CD4-positive, CD25-positive, alpha-beta regulatory T cell (primary cell): ENCODE measurements around the gene SSTR3. TPM values are rescaled to one million over a fixed set of nuclear protein-coding genes. Genes with fewer than 3 reads are reported as not detected.

ENCODE experiments used
- ATAC-seq, 2 donors: fragments of 150-1000 bp; cut with Tn5 transposase; one replicate each; pipeline ENCODE4 v1.10.0; 2021; ENCODE audit warnings: low read depth in 2 of 2, moderate number of reproducible peaks in 2 of 2, moderate library complexity in 1 of 2
- DNase-seq, 3 donors: peaks; one replicate each; pipeline versions ENCODE4 v3.0.0 to v3.0.0-alpha.2; 2012 to 2022; ENCODE audit warnings: mixed read lengths in 1 of 3
- H3K27ac ChIP-seq: one replicate; pipeline ENCODE4 v1.7.0; 2013; ENCODE audit warnings: mild to moderate bottlenecking, low read length; ENCODE audit not compliant: insufficient read depth, poor library complexity, severe bottlenecking
- H3K27me3 ChIP-seq: one replicate; pipeline ENCODE4 v1.7.0; 2013; ENCODE audit warnings: low read length; ENCODE audit not compliant: control insufficient read depth, insufficient read depth
- H3K36me3 ChIP-seq: one replicate; pipeline ENCODE4 v1.7.0; 2013; ENCODE audit warnings: mild to moderate bottlenecking, low read length, moderate library complexity; ENCODE audit not compliant: control insufficient read depth, insufficient read depth
- H3K4me1 ChIP-seq: 2 replicates; pipeline ENCODE4 v1.7.0; 2013; ENCODE audit warnings: mild to moderate bottlenecking, low read length; ENCODE audit not compliant: insufficient read depth, control insufficient read depth, poor library complexity, severe bottlenecking
- H3K4me3 ChIP-seq: one replicate; pipeline ENCODE4 v1.7.0; 2013; ENCODE audit warnings: low read depth, mild to moderate bottlenecking, low read length, moderate library complexity
- H3K9me3 ChIP-seq, 2 experiments: 1 replicate in 1 of 2; 2 replicates in 1 of 2; pipeline ENCODE4 v1.7.0; 2013; ENCODE audit warnings: low read length in 2 of 2, mild to moderate bottlenecking in 1 of 2, moderate library complexity in 1 of 2; ENCODE audit not compliant: control insufficient read depth in 2 of 2
- H3K27ac Mint-ChIP-seq, 3 donors: one replicate each; pipeline ENCODE4 v1.8.0; 2020 to 2022; ENCODE audit warnings: mild to moderate bottlenecking in 3 of 3, mixed read lengths in 3 of 3, moderate library complexity in 2 of 3
- H3K27me3 Mint-ChIP-seq: one replicate; pipeline ENCODE4 v1.8.0; 2022; ENCODE audit warnings: mild to moderate bottlenecking, mixed read lengths
- H3K36me3 Mint-ChIP-seq: one replicate; pipeline ENCODE4 v1.8.0; 2020; ENCODE audit warnings: mixed read lengths
- H3K4me1 Mint-ChIP-seq, 4 donors: one replicate each; pipeline ENCODE4 v1.8.0; 2020 to 2022; ENCODE audit warnings: mixed read lengths in 4 of 4, mild to moderate bottlenecking in 1 of 4
- H3K4me3 Mint-ChIP-seq, 4 donors: one replicate each; pipeline ENCODE4 v1.8.0; 2020 to 2022; ENCODE audit warnings: mild to moderate bottlenecking in 4 of 4, mixed read lengths in 4 of 4, moderate library complexity in 3 of 4
- H3K9me3 Mint-ChIP-seq, 7 donors: one replicate each; pipeline ENCODE4 v1.8.0; 2020 to 2022; ENCODE audit warnings: mixed read lengths in 7 of 7, mild to moderate bottlenecking in 3 of 7, moderate library complexity in 2 of 7
- polyA plus RNA-seq, 4 donors: library from polyadenylated mRNA; unstranded; fragments of 300-500 nt; fragmentation: Illumina TruSeq; gene quantifications; one replicate each; pipeline ENCODE4 v1.2.3, GENCODE V29; 2021
- total RNA-seq: library from RNA; stranded (reverse); gene quantifications from one replicate; pipeline ENCODE4 v1.2.3, GENCODE V29; 2022

Gene SSTR3
- total and polyA plus RNA-seq, 5 donors from 2014 or later: 2.5 to 4.4 (median 4.3) TPM

DNA sequence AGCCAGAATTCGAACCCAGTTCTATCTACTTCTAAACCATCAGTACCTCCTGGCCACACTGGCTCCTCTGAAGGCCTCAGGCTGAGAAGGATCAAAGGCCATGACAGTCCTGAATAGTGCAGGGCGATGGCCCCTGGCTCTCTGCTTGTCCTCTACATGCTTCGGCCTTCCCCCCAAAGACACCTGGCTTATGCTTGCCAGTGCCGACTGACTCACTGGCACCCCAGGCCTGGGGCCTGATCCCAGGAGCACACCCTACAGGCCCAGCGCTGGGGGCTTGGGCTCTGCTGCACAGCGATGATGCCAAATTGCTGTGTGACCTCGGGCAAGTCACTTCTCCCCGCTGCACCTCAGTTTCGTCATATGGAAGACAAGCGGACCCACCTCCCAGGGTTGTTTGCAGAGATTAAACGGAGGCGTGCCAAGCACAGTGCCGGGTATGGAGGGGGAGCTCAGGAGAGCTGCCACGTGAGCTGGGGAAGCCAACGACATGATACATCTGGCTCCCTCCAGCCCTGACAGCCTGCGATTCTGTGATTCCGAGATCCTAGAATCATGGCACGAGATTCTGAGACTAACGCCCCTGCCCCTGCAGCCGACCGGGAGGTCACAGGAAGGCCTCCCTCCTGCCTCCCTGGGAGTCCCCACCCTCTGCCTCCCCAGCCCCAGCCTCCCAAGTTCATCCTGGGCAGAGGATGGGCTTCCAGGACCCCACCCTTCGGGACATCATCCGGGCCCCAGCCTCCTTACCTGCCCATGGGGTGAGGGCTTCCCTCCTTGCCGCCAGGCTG lies 1.0 kb downstream of the SSTR3 start:
- Mint-ChIP-seq H3K27ac (peak overlapping the region in 1 of 3 donors; percentile 55), H3K4me1 (peaks cover 0 to 65% (median 15%) of the 10 kb centered on the region in 4 donors)
- no peak for DNase-seq

DNA sequence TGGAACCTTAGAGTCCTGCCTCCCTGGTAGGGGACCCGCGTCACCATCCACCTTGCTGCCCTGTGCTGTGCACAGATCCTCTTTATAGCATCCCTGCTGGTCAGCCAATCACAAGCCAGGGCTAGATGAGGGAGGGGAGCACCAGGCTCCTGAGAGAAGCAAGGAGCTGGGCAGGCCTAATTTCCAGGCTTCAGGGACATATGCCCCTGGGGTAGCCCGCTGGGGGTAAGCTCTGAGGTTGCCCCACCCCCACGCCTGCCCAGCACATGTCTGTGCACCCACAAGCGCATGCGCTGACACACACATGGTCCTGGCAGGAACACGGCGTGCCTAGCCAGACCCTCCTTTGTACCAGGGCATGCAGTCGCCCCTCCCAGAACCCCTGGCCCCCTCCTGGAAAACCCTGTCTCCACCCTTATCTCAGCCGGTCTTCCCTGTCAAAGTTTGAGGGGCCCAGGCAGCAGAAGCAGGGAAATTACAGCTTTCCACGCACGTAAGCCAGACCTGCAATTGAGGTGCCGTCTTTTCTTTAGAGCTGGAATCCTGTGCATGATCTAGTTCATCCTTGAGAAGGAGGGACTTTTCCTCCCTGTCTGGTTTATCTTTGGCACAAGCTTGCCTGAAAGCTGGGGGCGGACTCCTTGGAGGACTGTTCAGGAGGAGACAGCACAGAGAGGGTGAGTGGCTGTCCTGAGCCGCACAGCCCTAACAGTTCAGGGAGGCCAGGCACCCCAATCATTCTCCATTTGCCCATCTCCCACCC lies 2.1 kb downstream of the SSTR3 start:
- peak overlapping the region in 2 of 4 donors; percentile 38 to 52 for H3K4me3 Mint-ChIP-seq
- DNase-seq (no peak), ATAC-seq (no peak)
- H3K36me3 ChIP-seq: no peaks in the 10 kb centered on the region
- H3K9me3 Mint-ChIP-seq: no peaks in the 10 kb centered on the region
- H3K27ac Mint-ChIP-seq: peak overlapping the region in 2 of 3 donors; percentile 77
- H3K4me1 ChIP-seq: peaks cover 25% of the 10 kb centered on the region
- H3K36me3 Mint-ChIP-seq: peaks cover 13% of the 10 kb centered on the region
- H3K27ac ChIP-seq: no peak overlapping the region
- peaks cover 0 to 68% (median 10%) of the 10 kb centered on the region in 4 donors for H3K4me1 Mint-ChIP-seq
- no peak overlapping the region for H3K4me3 ChIP-seq
- no peaks in the 10 kb centered on the region for H3K27me3 Mint-ChIP-seq
- no peaks in the 10 kb centered on the region for H3K27me3 ChIP-seq
- no peaks in the 10 kb centered on the region for H3K9me3 ChIP-seq

More for the DNA sequence above, 1.0 kb downstream of the SSTR3 start:
- Histone ChIP-seq H3K36me3 (no peaks in the 10 kb centered on the region), H3K27ac (no peak overlapping the region), H3K4me3 (no peak overlapping the region), H3K27me3 (no peaks in the 10 kb centered on the region), H3K9me3 (no peaks in the 10 kb centered on the region), H3K4me1 (peaks cover 25% of the 10 kb centered on the region)
- no peak for ATAC-seq
- no peaks in the 10 kb centered on the region for H3K9me3 Mint-ChIP-seq
- no peaks in the 10 kb centered on the region for H3K27me3 Mint-ChIP-seq
- H3K36me3 Mint-ChIP-seq: peaks cover 13% of the 10 kb centered on the region
- H3K4me3 Mint-ChIP-seq: peak overlapping the region in 1 of 4 donors; percentile 52

DNA sequence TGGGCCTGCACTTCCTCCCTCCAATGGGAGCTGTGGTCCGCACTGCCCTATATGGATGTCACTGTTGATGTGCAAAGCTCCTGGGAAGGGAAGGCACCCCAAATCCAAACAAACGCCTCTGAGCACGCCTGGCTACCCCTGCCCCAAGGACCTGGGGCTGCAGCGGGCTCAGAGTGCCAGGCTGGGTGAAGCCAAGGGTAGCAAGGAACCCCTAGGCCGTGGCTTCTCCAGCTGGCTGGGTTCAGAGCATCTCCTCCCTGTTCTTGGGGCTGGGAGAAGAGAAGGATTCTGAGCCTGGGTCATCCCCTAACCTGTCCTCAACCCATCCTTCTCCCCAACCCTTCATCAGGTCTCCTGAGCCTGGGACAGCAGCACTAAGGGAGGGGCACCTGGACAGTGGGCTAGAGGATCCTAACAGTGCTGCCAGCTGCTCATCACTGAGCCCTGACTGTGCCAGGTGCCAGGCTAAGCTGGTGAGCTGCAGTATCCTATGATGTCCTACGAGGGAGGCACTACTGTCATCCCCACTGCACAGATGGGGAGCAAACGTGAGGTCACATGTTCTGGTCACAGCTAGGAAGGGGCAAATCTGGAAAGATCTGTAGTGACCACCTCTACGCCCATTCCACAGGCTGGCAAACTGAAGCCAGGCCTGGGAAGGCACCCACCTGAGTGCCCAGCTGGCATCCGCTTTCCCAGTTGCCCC lies 3.0 kb downstream of the SSTR3 start:
- Histone ChIP-seq H3K27me3 (no peaks in the 10 kb centered on the region), H3K4me1 (peaks cover 25% of the 10 kb centered on the region), H3K27ac (no peak overlapping the region), H3K36me3 (no peaks in the 10 kb centered on the region), H3K9me3 (no peaks in the 10 kb centered on the region), H3K4me3 (no peak overlapping the region)
- Mint-ChIP-seq H3K4me3 (peak overlapping the region in 2 of 4 donors; percentile 9 to 25), H3K9me3 (no peaks in the 10 kb centered on the region), H3K27me3 (no peaks in the 10 kb centered on the region), H3K36me3 (peaks cover 9% of the 10 kb centered on the region), H3K4me1 (peaks cover 0 to 66% (median 8%) of the 10 kb centered on the region in 4 donors), H3K27ac (peak overlapping the region; percentile 76 to 82 (median 77))
- DNase-seq: no peak
- no peak for ATAC-seq

DNA sequence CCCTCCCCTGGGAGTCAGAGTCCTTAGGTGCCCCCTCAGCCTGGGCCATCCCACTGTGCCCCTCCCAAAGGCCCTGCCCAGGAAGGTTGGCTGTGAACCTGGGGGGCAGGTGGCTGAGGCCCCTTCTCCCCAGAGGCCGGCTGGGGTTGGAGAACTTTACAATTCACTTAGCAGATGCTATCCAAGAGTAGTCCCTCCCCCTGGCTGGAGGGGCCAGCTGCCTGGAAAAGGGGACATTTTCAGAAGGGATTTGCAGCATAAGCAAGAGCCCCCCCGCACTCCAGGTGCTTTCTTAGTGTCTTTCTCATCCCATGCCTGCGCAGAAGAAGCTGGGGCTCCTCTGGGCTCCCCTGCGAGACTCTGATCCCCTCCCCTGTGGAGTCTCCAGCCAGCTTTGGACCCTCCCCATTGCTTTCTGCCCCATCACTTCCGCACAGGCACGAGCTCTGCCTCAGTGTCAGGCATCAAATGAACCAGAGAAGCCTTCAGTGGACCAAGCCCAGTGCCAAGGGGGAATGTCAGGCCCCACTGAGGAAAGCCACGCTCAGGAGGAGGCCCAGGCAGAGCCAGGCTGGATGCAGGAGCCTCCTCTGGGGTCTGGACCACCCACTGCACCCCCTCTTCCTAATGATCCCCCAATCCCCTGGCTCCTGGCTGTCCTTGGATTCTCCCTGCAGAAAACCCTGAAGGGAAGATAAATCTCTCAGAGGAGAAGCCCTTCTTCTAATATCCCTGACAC lies 3.7 kb downstream of the SSTR3 start:
- no peak overlapping the region for H3K27ac ChIP-seq

DNA sequence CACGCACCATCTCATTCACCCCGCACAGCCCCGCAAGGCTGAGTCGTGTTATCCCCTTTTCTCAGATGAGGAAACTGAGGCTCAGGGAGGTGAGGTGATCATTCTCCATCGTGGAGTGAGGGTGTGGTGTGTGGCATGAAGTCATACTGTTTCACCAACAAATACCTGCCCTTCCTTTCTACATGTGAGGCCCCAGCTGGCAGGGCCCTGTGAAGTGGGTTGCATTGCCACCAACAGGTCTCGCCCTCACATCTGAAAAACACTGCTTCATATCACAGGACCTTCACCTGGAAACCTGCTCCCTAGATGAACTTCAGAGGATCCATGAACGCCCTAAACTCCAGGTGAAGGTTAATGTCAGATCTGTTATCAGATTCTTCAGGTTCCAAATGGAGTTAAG lies 4.3 kb downstream of the SSTR3 start:
- Histone ChIP-seq H3K27ac (no peak overlapping the region), H3K9me3 (no peaks in the 10 kb centered on the region), H3K4me3 (no peak overlapping the region), H3K36me3 (no peaks in the 10 kb centered on the region), H3K4me1 (peaks cover 25% of the 10 kb centered on the region), H3K27me3 (no peaks in the 10 kb centered on the region)
- H3K9me3 Mint-ChIP-seq: no peaks in the 10 kb centered on the region
- H3K27ac Mint-ChIP-seq: peak overlapping the region; percentile 58 to 83 (median 76)
- peak overlapping the region in 3 of 4 donors; percentile 43 to 78 (median 49) for H3K4me3 Mint-ChIP-seq
- no peaks in the 10 kb centered on the region for H3K27me3 Mint-ChIP-seq
- peak in 1 of 3 donors; percentile 55 for DNase-seq
- peaks cover 5% of the 10 kb centered on the region for H3K36me3 Mint-ChIP-seq
- ATAC-seq: peak; percentile 67 to 73
- peaks cover 0 to 57% (median 8%) of the 10 kb centered on the region in 4 donors for H3K4me1 Mint-ChIP-seq

More for the DNA sequence above, 3.7 kb downstream of the SSTR3 start:
- Mint-ChIP-seq H3K4me3 (peak overlapping the region in 2 of 4 donors; percentile 43 to 49), H3K36me3 (peaks cover 5% of the 10 kb centered on the region), H3K4me1 (peaks cover 0 to 59% (median 8%) of the 10 kb centered on the region in 4 donors), H3K27me3 (no peaks in the 10 kb centered on the region), H3K9me3 (no peaks in the 10 kb centered on the region), H3K27ac (peak overlapping the region; percentile 65 to 83 (median 82))
- Histone ChIP-seq H3K36me3 (no peaks in the 10 kb centered on the region), H3K27me3 (no peaks in the 10 kb centered on the region), H3K4me1 (peaks cover 25% of the 10 kb centered on the region), H3K4me3 (no peak overlapping the region), H3K9me3 (no peaks in the 10 kb centered on the region)
- ATAC-seq: peak in 1 of 2 donors; percentile 11
- no peak for DNase-seq

DNA sequence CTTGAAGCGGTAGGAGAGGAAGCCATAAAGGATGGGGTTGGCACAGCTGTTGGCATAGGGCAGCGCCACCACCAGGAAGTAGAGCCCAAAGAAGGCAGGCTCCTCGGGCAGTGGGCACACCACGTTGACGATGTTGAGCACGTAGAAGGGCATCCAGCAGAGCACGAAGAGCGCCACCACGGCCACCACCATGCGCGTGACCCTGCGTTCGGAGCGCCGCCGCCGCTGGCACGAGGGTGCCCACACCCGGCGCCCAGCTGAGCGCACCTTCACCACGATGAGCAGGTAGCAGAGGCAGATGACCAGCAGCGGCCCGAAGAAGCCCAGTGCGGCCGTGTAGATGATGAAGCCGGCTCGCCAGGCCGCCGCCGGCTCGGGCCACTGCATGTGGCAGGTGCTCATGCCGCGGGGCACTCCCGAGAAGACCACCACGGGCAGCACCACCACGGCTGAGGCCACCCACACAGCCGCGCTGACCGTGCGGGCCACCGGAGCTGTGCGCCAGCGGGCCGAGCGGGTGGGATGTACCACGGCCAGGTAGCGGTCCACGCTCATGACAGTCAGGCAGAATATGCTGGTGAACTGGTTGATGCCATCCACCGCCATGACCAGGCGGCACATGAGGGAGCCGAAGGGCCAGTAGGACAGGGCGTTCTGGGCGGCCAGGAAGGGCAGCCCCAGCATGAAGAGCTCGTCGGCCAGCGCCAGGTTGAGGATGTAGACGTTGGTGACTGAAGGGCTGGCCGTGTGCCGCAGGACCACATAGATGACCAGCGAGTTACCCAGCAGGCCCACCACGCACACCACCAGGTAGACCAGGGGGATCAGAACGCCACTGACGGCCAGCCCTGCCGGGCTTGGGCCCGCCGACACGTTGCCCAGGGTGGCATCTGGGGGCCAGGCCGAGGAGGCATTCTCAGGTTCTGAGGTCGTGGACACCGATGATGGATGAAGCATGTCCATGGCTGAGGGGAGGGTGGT lies 5.1 kb downstream of the SSTR3 start:
- H3K27ac Mint-ChIP-seq: peak overlapping the region in 1 of 3 donors; percentile 52

More for the DNA sequence above, 5.1 kb downstream of the SSTR3 start:
- no peaks in the 10 kb centered on the region for H3K27me3 Mint-ChIP-seq
- peak overlapping the region in 1 of 4 donors; percentile 21 for H3K4me3 Mint-ChIP-seq
- H3K9me3 Mint-ChIP-seq: no peaks in the 10 kb centered on the region
- DNase-seq (no peak), ATAC-seq (no peak)
- no peak overlapping the region for H3K4me3 ChIP-seq
- H3K36me3 ChIP-seq: no peaks in the 10 kb centered on the region
- H3K36me3 Mint-ChIP-seq: peaks cover 5% of the 10 kb centered on the region
- H3K9me3 ChIP-seq: no peaks in the 10 kb centered on the region
- peaks cover 24% of the 10 kb centered on the region for H3K4me1 ChIP-seq
- H3K27ac ChIP-seq: no peak overlapping the region
- peaks cover 0 to 56% (median 8%) of the 10 kb centered on the region in 4 donors for H3K4me1 Mint-ChIP-seq
- H3K27me3 ChIP-seq: no peaks in the 10 kb centered on the region
